ENCODE results near the gene LSM6. TPM values are rescaled to one million over a fixed set of nuclear protein-coding genes. Genes with fewer than 3 reads are reported as not detected.

Gene LSM6
- polyA plus RNA-seq, 1 of the 3 experiments (the other 2 are of a cell fraction): 32.5 TPM

GRCh38 chr4:146193628-146194027, 18.1 kb downstream of the LSM6 start:
- POLR2A ChIA-PET: no interaction called here

GRCh38 chr4:146194212-146194611, 18.7 kb downstream of the LSM6 start:
- no peak overlapping the region for H3K4me2 ChIP-seq
- H4K20me1 ChIP-seq (ENCODE audit: insufficient read depth): no peaks in the 10 kb centered on the region
- H3K4me1 ChIP-seq (ENCODE audit: control insufficient read depth in 1 of 2, insufficient read depth in 2 of 2, low read depth in 1 of 2, low read length in 1 of 2): no peaks in the 10 kb centered on the region
- ChIA-PET CTCF (no interaction called here), POLR2A (no interaction called here)
- H3K27me3 ChIP-seq (ENCODE audit: insufficient read depth): no peaks in the 10 kb centered on the region
- no peak overlapping the region for H3K27ac ChIP-seq (ENCODE audit: low read depth in 2 of 2, low read length in 1 of 2)
- H3K9me3 ChIP-seq: no peaks in the 10 kb centered on the region
- H3K9ac ChIP-seq: no peak overlapping the region
- no peak overlapping the region for H3K4me3 ChIP-seq (ENCODE audit: low read depth in 2 of 2, low read length in 1 of 2)
- H3K36me3 ChIP-seq (replicated peaks in 1 of 2; ENCODE audit: control insufficient read depth in 1 of 2, insufficient read depth in 2 of 2, low read length in 1 of 2): peaks cover 22 to 30% of the 10 kb centered on the region in 2 experiments
- H3F3A ChIP-seq (replicated peaks; ENCODE audit: insufficient read depth): peaks cover 4% of the 10 kb centered on the region
- H3K79me2 ChIP-seq (ENCODE audit: insufficient read depth): no peaks in the 10 kb centered on the region
- H2AFZ ChIP-seq (ENCODE audit: low read depth): no peak overlapping the region
- no peak for DNase-seq
- no peaks in the 10 kb centered on the region for H3K9me2 ChIP-seq
- TF ChIP-seq MAX (IDR thresholded peaks at IDR 0.05; ENCODE audit: low read depth) (no peak), FOXJ3 (CRISPR knock-in tag; IDR thresholded peaks at IDR 0.05) (no peak), GABPA (IDR thresholded peaks at IDR 0.05; ENCODE audit: low read depth) (no peak), USF1 (IDR thresholded peaks at IDR 0.05; ENCODE audit: borderline replicate concordance, low read depth) (no peak), EP300 (IDR thresholded peaks at IDR 0.05; ENCODE audit: borderline replicate concordance in 1 of 2, low read depth in 1 of 2, low read length in 1 of 2) (no peak), RXRA (IDR thresholded peaks at IDR 0.05; ENCODE audit: borderline replicate concordance, low read depth) (no peak), EZH2phosphoT487 (IDR thresholded peaks at IDR 0.05; ENCODE audit: borderline replicate concordance, low read depth) (no peak), TAF1 (IDR thresholded peaks at IDR 0.05; ENCODE audit: borderline replicate concordance, low read depth, low read length) (no peak)
- TF ChIP-seq, protein P1, sequence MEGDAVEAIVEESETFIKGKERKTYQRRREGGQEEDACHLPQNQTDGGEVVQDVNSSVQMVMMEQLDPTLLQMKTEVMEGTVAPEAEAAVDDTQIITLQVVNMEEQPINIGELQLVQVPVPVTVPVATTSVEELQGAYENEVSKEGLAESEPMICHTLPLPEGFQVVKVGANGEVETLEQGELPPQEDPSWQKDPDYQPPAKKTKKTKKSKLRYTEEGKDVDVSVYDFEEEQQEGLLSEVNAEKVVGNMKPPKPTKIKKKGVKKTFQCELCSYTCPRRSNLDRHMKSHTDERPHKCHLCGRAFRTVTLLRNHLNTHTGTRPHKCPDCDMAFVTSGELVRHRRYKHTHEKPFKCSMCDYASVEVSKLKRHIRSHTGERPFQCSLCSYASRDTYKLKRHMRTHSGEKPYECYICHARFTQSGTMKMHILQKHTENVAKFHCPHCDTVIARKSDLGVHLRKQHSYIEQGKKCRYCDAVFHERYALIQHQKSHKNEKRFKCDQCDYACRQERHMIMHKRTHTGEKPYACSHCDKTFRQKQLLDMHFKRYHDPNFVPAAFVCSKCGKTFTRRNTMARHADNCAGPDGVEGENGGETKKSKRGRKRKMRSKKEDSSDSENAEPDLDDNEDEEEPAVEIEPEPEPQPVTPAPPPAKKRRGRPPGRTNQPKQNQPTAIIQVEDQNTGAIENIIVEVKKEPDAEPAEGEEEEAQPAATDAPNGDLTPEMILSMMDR (IDR thresholded peaks at IDR 0.05): no peak

More at GRCh38 chr4:146193628-146194027, 18.1 kb downstream of the LSM6 start:
- Histone ChIP-seq H3K4me2 (no peak overlapping the region), H4K20me1 (ENCODE audit: insufficient read depth) (no peaks in the 10 kb centered on the region), H3K27me3 (ENCODE audit: insufficient read depth) (no peaks in the 10 kb centered on the region), H3F3A (replicated peaks; ENCODE audit: insufficient read depth) (peaks cover 4% of the 10 kb centered on the region), H3K79me2 (ENCODE audit: insufficient read depth) (no peaks in the 10 kb centered on the region), H3K36me3 (replicated peaks in 1 of 2; ENCODE audit: control insufficient read depth in 1 of 2, insufficient read depth in 2 of 2, low read length in 1 of 2) (peaks cover 28 to 30% of the 10 kb centered on the region in 2 experiments), H3K27ac (ENCODE audit: low read depth in 2 of 2, low read length in 1 of 2) (no peak overlapping the region), H3K9me2 (no peaks in the 10 kb centered on the region), H2AFZ (ENCODE audit: low read depth) (no peak overlapping the region), H3K9me3 (no peaks in the 10 kb centered on the region), H3K9ac (no peak overlapping the region), H3K4me1 (ENCODE audit: control insufficient read depth in 1 of 2, insufficient read depth in 2 of 2, low read depth in 1 of 2, low read length in 1 of 2) (no peaks in the 10 kb centered on the region), H3K4me3 (ENCODE audit: low read depth in 2 of 2, low read length in 1 of 2) (no peak overlapping the region)
- CTCF ChIA-PET: no interaction called here
- WGBS (ENCODE audit: low lambda C conversion rate): 92% methylated on average over 5 of the region's 5 CpGs
- DNase-seq: no peak
- no peak for TF ChIP-seq CHD2 (IDR thresholded peaks at IDR 0.05; ENCODE audit: low read length, partially characterized antibody)
- TF ChIP-seq, protein P2, sequence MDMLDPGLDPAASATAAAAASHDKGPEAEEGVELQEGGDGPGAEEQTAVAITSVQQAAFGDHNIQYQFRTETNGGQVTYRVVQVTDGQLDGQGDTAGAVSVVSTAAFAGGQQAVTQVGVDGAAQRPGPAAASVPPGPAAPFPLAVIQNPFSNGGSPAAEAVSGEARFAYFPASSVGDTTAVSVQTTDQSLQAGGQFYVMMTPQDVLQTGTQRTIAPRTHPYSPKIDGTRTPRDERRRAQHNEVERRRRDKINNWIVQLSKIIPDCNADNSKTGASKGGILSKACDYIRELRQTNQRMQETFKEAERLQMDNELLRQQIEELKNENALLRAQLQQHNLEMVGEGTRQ (IDR thresholded peaks at IDR 0.05; ENCODE audit: borderline replicate concordance, low read depth, low read length): no peak
- TF ChIP-seq SMC3 (IDR thresholded peaks at IDR 0.05; ENCODE audit: low read depth, low read length): no peak
- no peak for TF ChIP-seq YY1 (IDR thresholded peaks at IDR 0.05; ENCODE audit: low read depth)
- no peak for TF ChIP-seq MXI1 (IDR thresholded peaks at IDR 0.05; ENCODE audit: low read depth, low read length)
- TF ChIP-seq EZH2phosphoT487 (IDR thresholded peaks at IDR 0.05; ENCODE audit: borderline replicate concordance, low read depth): no peak
- no peak for TF ChIP-seq ELF1 (IDR thresholded peaks at IDR 0.05)
- no peak for TF ChIP-seq RCOR1 (IDR thresholded peaks at IDR 0.05; ENCODE audit: low read length)
- no peak for TF ChIP-seq POLR2AphosphoS5 (IDR thresholded peaks at IDR 0.05; ENCODE audit: low read depth, low read length)
- no peak for TF ChIP-seq SIN3A (IDR thresholded peaks at IDR 0.05; ENCODE audit: borderline replicate concordance, low read depth, low read length)
- TF ChIP-seq REST (IDR thresholded peaks at IDR 0.05; ENCODE audit: low read depth, low read length): no peak

All from SK-N-SH (cell line).